SK-N-SH (cell line): ENCODE measurements around the gene RIN3.

Source experiments
- FOXM1 ChIP-seq: IDR thresholded peaks from 2 replicates; pipeline ENCODE4 v1.4.0; 2012; ENCODE audit warnings: low read depth, mild to moderate bottlenecking
- GABPA ChIP-seq: IDR thresholded peaks from 2 replicates; pipeline ENCODE4 v1.4.0; 2012; ENCODE audit warnings: low read depth, mild to moderate bottlenecking
- IRF3 ChIP-seq: fragments of 150-350 bp; IDR thresholded peaks from 2 replicates; pipeline ENCODE4 v1.6.1; 2016; ENCODE audit warnings: mild to moderate bottlenecking, low read depth, low read length
- MAX ChIP-seq: IDR thresholded peaks from 2 replicates; pipeline ENCODE4 v1.4.0; 2012; ENCODE audit warnings: low read depth
- POLR2AphosphoS5 ChIP-seq: IDR thresholded peaks from 2 replicates; pipeline ENCODE4 v1.6.1; 2012; ENCODE audit warnings: low read depth, low read length
- REST ChIP-seq: IDR thresholded peaks from 2 replicates; pipeline ENCODE4 v1.6.1; 2012; ENCODE audit warnings: mild to moderate bottlenecking, low read depth, low read length, moderate library complexity
- RFX5 ChIP-seq: IDR thresholded peaks from 2 replicates; pipeline ENCODE4 v1.6.1; 2012; ENCODE audit warnings: mild to moderate bottlenecking, improper control_type of control experiment, low read length
- RXRA ChIP-seq: IDR thresholded peaks from 2 replicates; pipeline ENCODE4 v1.4.0; 2012; ENCODE audit warnings: low read depth, mild to moderate bottlenecking, borderline replicate concordance
- SIN3A ChIP-seq: IDR thresholded peaks from 2 replicates; pipeline ENCODE4 v1.6.1; 2012; ENCODE audit warnings: low read depth, mild to moderate bottlenecking, low read length, moderate library complexity, borderline replicate concordance
- SMC3 ChIP-seq: IDR thresholded peaks from 2 replicates; pipeline ENCODE4 v1.6.1; 2012; ENCODE audit warnings: low read depth, low read length, improper control_type of control experiment
- TEAD4 ChIP-seq: IDR thresholded peaks from 2 replicates; pipeline ENCODE4 v1.4.0; 2012; ENCODE audit warnings: mild to moderate bottlenecking, borderline replicate concordance; ENCODE audit not compliant: insufficient read depth
- YY1 ChIP-seq: IDR thresholded peaks from 2 replicates; pipeline ENCODE4 v1.4.0; 2012; ENCODE audit warnings: low read depth, mild to moderate bottlenecking
- TF ChIP-seq, protein P1 (sequence below): fragments of 200-600 bp; sonication (generic); IDR thresholded peaks from 2 replicates; pipeline ENCODE4 v1.6.1; 2017; ENCODE audit warnings: antibody characterized with exemption, mild to moderate bottlenecking, moderate library complexity

DNA sequence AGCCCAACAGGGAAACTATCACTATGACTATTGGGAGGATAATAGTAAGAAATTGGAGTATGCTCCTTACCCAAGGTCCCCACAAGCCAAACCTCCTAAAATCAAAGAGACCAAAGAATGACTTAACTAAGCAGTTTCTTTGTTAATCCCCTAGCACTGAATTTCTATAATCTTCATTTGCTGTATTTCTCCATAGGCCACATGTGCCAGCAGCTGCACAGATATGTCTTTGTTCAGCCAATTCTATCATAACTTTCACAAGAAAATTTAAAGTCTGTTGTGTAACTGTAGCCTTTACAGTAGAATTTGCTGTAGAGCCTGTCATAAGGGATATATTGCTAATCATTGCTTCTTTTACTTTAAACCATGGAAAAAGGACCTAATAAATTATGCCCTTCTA is 104.0 kb downstream of the RIN3 start:
- TF ChIP-seq, protein P1, sequence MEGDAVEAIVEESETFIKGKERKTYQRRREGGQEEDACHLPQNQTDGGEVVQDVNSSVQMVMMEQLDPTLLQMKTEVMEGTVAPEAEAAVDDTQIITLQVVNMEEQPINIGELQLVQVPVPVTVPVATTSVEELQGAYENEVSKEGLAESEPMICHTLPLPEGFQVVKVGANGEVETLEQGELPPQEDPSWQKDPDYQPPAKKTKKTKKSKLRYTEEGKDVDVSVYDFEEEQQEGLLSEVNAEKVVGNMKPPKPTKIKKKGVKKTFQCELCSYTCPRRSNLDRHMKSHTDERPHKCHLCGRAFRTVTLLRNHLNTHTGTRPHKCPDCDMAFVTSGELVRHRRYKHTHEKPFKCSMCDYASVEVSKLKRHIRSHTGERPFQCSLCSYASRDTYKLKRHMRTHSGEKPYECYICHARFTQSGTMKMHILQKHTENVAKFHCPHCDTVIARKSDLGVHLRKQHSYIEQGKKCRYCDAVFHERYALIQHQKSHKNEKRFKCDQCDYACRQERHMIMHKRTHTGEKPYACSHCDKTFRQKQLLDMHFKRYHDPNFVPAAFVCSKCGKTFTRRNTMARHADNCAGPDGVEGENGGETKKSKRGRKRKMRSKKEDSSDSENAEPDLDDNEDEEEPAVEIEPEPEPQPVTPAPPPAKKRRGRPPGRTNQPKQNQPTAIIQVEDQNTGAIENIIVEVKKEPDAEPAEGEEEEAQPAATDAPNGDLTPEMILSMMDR, result no peak
- TF ChIP-seq IRF3 (no peak), GABPA (no peak), MAX (no peak), YY1 (no peak), SIN3A (no peak), TEAD4 (no peak), RFX5 (no peak), FOXM1 (no peak), REST (no peak), POLR2AphosphoS5 (no peak), SMC3 (no peak), RXRA (no peak)
